HG02852 (cell line): ENCODE results near the gene SLAMF9.

Source experiments
- ATAC-seq: cut with Tn5 transposase; IDR thresholded peaks from one replicate; pipeline ENCODE4 v1.9.1; 2021; ENCODE audit warnings: mild to moderate bottlenecking, moderate library complexity; ENCODE audit not compliant: unreplicated experiment

SLAMF9 gene

DNA sequence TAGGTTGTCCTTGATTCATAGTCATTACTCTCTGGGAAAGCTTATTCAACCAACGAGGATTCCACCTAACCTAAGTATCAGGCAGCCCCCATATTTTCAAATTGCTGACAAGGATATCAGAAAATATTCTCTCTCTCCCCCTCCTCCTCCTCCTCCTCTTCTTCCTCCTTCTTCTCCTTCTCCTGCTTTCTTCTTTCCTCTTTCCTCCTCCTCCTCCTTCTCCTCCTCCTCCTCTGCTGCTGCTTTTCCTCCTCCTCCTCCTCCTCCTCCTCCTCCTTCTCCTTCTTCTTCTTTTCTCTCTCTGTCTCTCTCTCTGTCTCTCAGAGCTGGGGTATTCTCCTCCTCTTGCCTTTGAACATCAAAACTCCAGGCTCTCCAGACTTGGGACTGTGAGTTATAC, 6.1 kb downstream of the SLAMF9 start:
- ATAC-seq, result no peak

- no peak for ATAC-seq
Observed at GRCh38 chr1:159946242-159947187, 7.5 kb downstream of the SLAMF9 start.

DNA sequence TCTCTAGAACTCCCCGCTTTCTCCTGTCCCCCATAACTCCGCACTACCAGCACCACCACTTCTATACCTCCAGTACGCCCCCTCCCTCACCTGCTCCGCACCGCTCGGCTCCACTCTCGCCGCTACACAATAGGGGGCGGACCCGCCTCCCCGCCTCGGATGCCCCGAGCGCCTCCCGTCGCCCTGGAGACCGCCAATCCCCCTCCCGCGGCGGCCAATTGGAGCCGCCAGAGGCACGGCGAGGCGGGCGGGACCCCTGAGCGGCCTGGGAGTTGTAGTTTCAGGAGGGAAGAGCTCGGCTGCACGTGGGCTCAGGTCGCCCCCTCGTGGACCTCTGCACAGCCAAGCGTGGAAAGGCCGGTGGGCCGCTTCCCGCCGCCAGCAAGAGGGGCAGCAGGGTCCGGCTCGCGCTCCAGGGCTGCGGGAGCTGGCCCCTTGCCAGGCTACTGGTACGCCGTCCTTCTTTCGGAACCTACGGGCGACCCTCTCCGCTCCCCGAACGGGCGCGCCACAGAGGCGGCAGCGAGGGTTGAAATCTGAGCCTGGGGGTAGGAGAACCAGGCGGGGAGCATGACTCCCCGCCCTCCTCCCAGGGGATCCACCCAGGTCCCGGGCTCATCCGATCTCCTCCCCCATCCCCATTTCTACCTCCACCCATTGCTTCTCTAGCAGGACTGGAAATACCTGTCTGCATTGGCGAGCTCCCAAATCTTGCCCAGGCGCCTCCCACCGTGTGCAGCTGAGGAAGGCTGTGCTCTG, 8.4 kb downstream of the SLAMF9 start, which contains the start of gene IGSF9:
IGSF9 (minus strand) TSS at position 131 of the 759 bp plus-strand sequence. CDS start 2,159 bp downstream, outside the sequence.
- ATAC-seq, result peak; percentile 56

DNA sequence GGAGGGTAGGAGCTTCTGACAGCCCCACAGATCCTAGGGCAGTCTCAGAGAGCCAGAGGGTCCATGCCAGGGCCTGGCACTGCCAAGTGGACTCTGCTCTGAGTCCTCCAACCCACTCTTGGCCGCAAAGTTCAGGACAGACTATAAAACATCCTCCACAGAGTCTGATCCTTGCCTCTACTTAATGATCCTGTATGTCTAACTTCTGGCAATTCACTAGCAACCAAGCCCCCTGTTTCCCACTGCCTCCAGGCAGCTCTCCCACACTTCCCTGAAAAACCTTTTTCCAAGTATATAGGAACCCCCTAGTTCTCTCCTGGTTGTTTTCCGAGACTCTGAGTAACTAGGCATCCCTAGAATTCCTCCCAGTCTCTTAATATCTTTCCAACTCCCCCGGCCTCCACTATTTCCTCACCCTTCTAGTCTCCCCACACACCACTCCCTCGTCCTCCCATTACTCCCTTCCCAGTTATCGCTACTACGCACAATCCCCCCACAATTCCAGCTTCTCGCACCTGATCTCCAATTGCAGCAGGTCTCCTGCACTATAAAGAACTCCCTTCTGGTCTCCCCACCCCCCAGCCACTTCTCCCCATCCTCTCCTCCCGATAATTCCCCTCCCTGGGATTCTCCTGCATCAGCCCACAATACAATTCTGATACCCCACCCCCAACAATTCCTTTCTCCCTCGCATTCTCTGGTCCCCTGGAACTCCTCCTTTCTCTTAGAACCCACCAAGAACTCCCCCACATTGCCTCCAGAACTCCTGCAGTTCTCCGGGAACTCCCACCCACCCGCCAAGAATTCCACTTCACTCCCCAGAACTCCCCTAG, 9.2 kb downstream of the SLAMF9 start:
- ATAC-seq, result no peak

GRCh38 chr1:159943908-159944622, 10.0 kb downstream of the SLAMF9 start:
- ATAC-seq, result no peak

GRCh38 chr1:159943278-159943640, 10.8 kb downstream of the SLAMF9 start:
- no peak for ATAC-seq

- no peak for ATAC-seq
Observed at GRCh38 chr1:159942632-159943277, 11.3 kb downstream of the SLAMF9 start.

GRCh38 chr1:159941591-159942560, 12.2 kb downstream of the SLAMF9 start:
- no peak for ATAC-seq

DNA sequence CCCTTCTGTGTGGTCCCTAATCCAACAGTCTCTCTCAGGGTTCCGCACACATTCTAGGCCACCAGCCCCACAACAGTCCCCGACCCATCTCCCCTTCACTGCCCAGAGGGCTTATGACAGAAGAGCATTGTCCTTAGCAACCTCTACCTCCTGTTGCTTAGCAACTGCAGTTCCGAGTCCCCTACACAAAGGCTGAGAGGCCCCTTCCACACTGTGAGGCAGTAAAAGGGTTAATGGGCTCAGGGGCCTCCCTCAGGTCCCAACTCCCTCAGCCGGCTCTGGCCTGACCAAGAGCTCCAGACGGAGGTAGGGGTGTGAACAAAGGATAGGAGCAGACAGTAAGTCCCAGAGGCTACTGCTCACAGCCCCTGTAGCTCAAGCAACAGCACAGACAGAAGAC, 12.9 kb downstream of the SLAMF9 start:
- no peak for ATAC-seq

DNA sequence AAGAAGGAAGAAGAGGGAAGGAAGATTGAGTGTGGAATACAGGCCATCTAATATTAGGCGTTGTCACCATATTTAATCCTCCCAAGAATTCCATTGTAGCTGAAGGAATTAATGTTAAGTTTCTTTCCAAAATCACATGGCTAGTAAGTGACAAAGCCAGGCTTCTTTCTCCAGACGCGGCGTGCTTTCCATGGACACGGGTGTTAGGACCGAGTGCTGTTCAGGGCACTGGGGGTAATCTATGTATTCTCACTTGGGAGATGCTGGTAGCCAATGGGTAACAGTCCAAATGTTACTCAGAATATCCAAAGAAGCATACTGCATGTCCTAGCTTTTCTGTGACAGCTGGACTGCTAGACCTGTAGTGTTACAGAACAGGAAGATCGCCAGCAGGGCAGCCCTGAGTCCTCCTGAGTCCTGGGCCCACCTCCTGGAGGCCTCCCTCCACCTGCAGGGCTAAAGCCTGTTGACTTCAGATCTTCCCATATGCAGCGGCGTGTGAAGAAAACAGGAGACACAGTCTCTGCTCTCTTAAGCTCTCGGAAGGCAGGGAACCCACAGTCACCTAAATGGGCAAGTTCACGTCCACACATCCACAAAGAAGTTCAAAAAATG, 13.9 kb downstream of the SLAMF9 start:
- ATAC-seq, result no peak

DNA sequence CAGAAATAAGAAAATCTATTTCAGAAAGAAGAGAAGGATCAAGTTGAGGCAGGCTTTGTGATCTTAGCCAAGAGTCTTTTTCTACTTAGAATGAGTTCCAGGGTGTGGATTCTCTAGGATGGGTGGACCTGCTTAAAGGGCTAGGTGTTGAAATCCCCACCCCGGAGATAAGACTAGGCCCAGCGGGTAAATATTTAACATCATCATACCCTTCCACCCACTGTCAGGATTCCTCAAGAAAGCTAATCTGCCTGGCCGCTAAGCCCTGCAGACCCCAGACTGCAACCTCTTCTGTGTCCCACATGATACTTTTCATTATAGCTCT, 14.4 kb downstream of the SLAMF9 start:
- no peak for ATAC-seq

- ATAC-seq, result no peak
Observed at GRCh38 chr1:159938905-159939677, 14.9 kb downstream of the SLAMF9 start.

DNA sequence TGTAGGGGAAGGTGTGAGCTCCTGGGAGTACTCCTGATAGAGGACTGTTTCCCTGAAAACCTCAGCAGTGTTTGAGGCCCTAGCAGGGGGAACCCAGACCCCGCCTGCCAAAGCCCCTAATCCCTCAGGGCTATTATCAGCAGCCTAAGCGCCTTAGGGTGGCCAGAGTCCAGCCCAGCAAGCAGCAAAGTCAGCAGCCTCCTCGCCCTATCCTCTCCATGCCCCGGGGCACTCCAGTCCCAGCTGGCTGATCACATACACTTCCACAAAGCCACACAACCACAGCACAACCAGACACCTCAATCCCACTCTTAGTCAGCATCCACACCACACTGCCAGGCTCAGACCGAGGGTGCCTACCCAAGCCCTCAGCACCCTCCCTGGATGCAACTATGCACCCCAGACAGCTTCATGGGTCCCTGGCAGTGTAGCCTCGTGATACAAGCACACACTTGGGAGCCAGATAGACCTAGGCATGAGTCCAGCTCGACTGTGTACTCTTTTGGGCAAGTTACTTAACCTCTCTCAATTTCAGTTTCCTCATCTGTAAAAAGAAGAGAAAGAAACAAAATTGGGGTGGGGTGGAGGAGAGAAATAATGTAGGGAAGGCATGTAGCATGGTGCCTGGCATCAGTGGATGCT, 15.7 kb downstream of the SLAMF9 start:
- ATAC-seq, result no peak

- ATAC-seq, result no peak
Observed at GRCh38 chr1:159937054-159937750, 16.8 kb downstream of the SLAMF9 start.

- ATAC-seq, result no peak
Observed at GRCh38 chr1:159936273-159936904, 17.6 kb downstream of the SLAMF9 start.

- no peak for ATAC-seq
Observed at GRCh38 chr1:159935719-159936272, 18.2 kb downstream of the SLAMF9 start.
